GM12878 (cell line): ENCODE results near the gene SDCCAG8. TPM values are rescaled to one million over a fixed set of nuclear protein-coding genes. Genes with fewer than 3 reads are reported as not detected.

Experiments used
- ATAC-seq: fragments of 200-7000 bp; cut with Tn5 transposase; 3 replicates; pipeline ENCODE4 v1.9.1; 2020; ENCODE audit warnings: mild to moderate bottlenecking, moderate library complexity
- BruUV-seq: library from RNA; stranded (reverse); fragments of 400-500 nt; replicated peaks from 2 replicates; lab custom pipeline; 2021; lab: Mats Ljungman, UMichigan
- CTCF ChIA-PET: fragments of 300-600 bp; sonication (Branson Sonifier 250); formaldehyde crosslinking; extraction: SDS; loops from one replicate; lab custom pipeline; 2021; ENCODE audit warnings: inconsistent platforms; lab: Yijun Ruan, JAX
- POLR2A ChIA-PET: fragments of 350-600 bp; formaldehyde crosslinking; extraction: SDS; loops from one replicate; lab custom pipeline; 2021; ENCODE audit warnings: inconsistent platforms; lab: Charles Lee
- RAD21 ChIA-PET: fragments of 300-600 bp; sonication (Branson Sonifier 250); formaldehyde crosslinking; loops from one replicate; lab custom pipeline; 2023; ENCODE audit warnings: antibody characterized with exemption; ENCODE audit not compliant: unreplicated experiment; lab: Charles Lee
- SMC1A ChIA-PET: fragments of 300-600 bp; sonication (Branson Sonifier 250); formaldehyde crosslinking; loops from one replicate; lab custom pipeline; 2023; ENCODE audit not compliant: unreplicated experiment, uncharacterized antibody; lab: Charles Lee
- DNase-seq: peaks from one replicate; pipeline ENCODE4 v3.0.0-alpha.2; 2011; ENCODE audit warnings: low read depth, low spot score
- FAIRE-seq: peaks from 3 replicates; lab custom pipeline; 2011; peaks lifted over from hg19 to GRCh38; lab: Jason Lieb, UNC
- H2AFZ ChIP-seq: 2 replicates; pipeline ENCODE4 v1.6.0; 2011; ENCODE audit warnings: low read depth, low read length, control low read depth; ENCODE audit not compliant: control insufficient read depth
- H3K27ac ChIP-seq: 2 replicates; pipeline ENCODE4 v1.5.1; 2011; ENCODE audit warnings: control low read depth; ENCODE audit not compliant: control insufficient read depth, insufficient read depth
- H3K27me3 ChIP-seq, 2 experiments: replicated peaks in 1 of 2; 2 replicates each; pipeline versions ENCODE4 v1.6.0 to v1.6.1; 2011; ENCODE audit warnings: low read length in 1 of 2; ENCODE audit not compliant: control insufficient read depth in 2 of 2, insufficient read depth in 2 of 2
- H3K36me3 ChIP-seq, 2 experiments: 2 replicates each; pipeline ENCODE4 v1.5.1; 2011; ENCODE audit warnings: low read length in 1 of 2; ENCODE audit not compliant: control insufficient read depth in 2 of 2, insufficient read depth in 2 of 2
- H3K4me1 ChIP-seq: 2 replicates; pipeline ENCODE4 v1.6.1; 2011; ENCODE audit warnings: mild to moderate bottlenecking, low read length, moderate library complexity, mixed read lengths; ENCODE audit not compliant: control insufficient read depth, insufficient read depth
- H3K4me2 ChIP-seq: 2 replicates; pipeline ENCODE4 v1.6.0; 2011; ENCODE audit warnings: control low read depth; ENCODE audit not compliant: control insufficient read depth, insufficient read depth
- H3K4me3 ChIP-seq: fragments of 200-600 bp; sonication (generic); 2 replicates; pipeline ENCODE4 v1.5.1; 2016
- H3K79me2 ChIP-seq: 2 replicates; pipeline ENCODE4 v1.6.0; 2011; ENCODE audit warnings: low read length; ENCODE audit not compliant: control insufficient read depth, insufficient read depth
- H3K9ac ChIP-seq: 2 replicates; pipeline ENCODE4 v1.8.0; 2011; ENCODE audit warnings: low read length, control low read depth, mixed read lengths; ENCODE audit not compliant: control insufficient read depth, insufficient read depth
- H3K9me3 ChIP-seq: replicated peaks from 3 replicates; pipeline ENCODE4 v1.5.1; 2011; ENCODE audit warnings: mild to moderate bottlenecking, low read length; ENCODE audit not compliant: control insufficient read depth, insufficient read depth
- H4K20me1 ChIP-seq: 2 replicates; pipeline ENCODE4 v1.6.0; 2011; ENCODE audit not compliant: control insufficient read depth, insufficient read depth
- ATF7 ChIP-seq: fragments of 450-650 bp; IDR thresholded peaks from 2 replicates; pipeline ENCODE4 v1.6.1; 2016; ENCODE audit warnings: low read depth, mild to moderate bottlenecking
- ELK1 ChIP-seq: IDR thresholded peaks from 2 replicates; pipeline ENCODE4 v1.6.1; 2012; ENCODE audit warnings: low read depth, low read length, improper control_type of control experiment
- ESRRA ChIP-seq: IDR thresholded peaks from 2 replicates; pipeline ENCODE4 v1.6.1; 2012; ENCODE audit warnings: mild to moderate bottlenecking, low read length, improper control_type of control experiment
- IRF3 ChIP-seq: fragments of 450-650 bp; IDR thresholded peaks from 2 replicates; pipeline ENCODE4 v1.6.1; 2014; ENCODE audit warnings: mild to moderate bottlenecking
- LARP7 ChIP-seq: fragments of 450-650 bp; IDR thresholded peaks from 2 replicates; pipeline ENCODE4 v1.6.1; 2017; ENCODE audit warnings: mild to moderate bottlenecking
- MYB ChIP-seq: fragments of 150-350 bp; IDR thresholded peaks from 2 replicates; pipeline ENCODE4 v1.6.1; 2014; ENCODE audit warnings: mild to moderate bottlenecking, low read depth, low read length, borderline replicate concordance
- NFIC ChIP-seq: IDR thresholded peaks from 2 replicates; pipeline ENCODE4 v1.6.1; 2012; ENCODE audit warnings: low read depth, mild to moderate bottlenecking, inconsistent platforms, low read length, moderate library complexity
- RAD21 ChIP-seq: IDR thresholded peaks from 2 replicates; pipeline ENCODE4 v1.6.1; 2011; ENCODE audit warnings: mild to moderate bottlenecking, low read depth, low read length, moderate library complexity; ENCODE audit not compliant: insufficient read depth
- RELA ChIP-seq: fragments of 450-650 bp; IDR thresholded peaks from 2 replicates; pipeline ENCODE4 v1.8.0; 2014; ENCODE audit warnings: borderline replicate concordance; ENCODE audit not compliant: partially characterized antibody
- SMAD1 ChIP-seq: fragments of 450-650 bp; IDR thresholded peaks from 2 replicates; pipeline ENCODE4 v1.6.1; 2018; ENCODE audit warnings: mild to moderate bottlenecking, low read depth; ENCODE audit not compliant: partially characterized antibody
- SPI1 ChIP-seq: IDR thresholded peaks from 2 replicates; pipeline ENCODE4 v1.6.1; 2011; ENCODE audit warnings: low read depth, mild to moderate bottlenecking, low read length, moderate library complexity, borderline replicate concordance; ENCODE audit not compliant: insufficient read depth
- STAT1 ChIP-seq: fragments of 450-650 bp; conservative IDR thresholded peaks from 2 replicates; pipeline ENCODE4 v1.6.1; 2014; ENCODE audit warnings: antibody characterized with exemption, mild to moderate bottlenecking
- ZNF24 ChIP-seq: fragments of 450-650 bp; IDR thresholded peaks from 2 replicates; pipeline ENCODE4 v1.6.1; 2017; ENCODE audit warnings: antibody characterized with exemption, mild to moderate bottlenecking
- ZNF687 ChIP-seq: fragments of 450-650 bp; IDR thresholded peaks from 2 replicates; pipeline ENCODE4 v1.6.1; 2017; ENCODE audit warnings: mild to moderate bottlenecking, moderate library complexity
- WGBS: methylation state at CpG from one replicate; pipeline ENCODE4 v1.1.6; 2016; ENCODE audit warnings: low lambda C conversion rate; ENCODE audit not compliant: insufficient replicate concordance, insufficient coverage; ENCODE audit errors: missing lambda C conversion rate; 5-methylcytosine and 5-hydroxymethylcytosine counted together
- in situ Hi-C: fragments of 300-500 bp; cut with MboI; formaldehyde crosslinking; loops from 9 replicates; pipeline ENCODE4 v1.14.3; 2018; ENCODE audit warnings: mixed read lengths
- intact Hi-C: fragments of 100-400 bp; cut with micrococcal nuclease; formaldehyde crosslinking; loops from one replicate; pipeline ENCODE4 v1.14.2; 2022; ENCODE audit not compliant: unreplicated experiment
- polyA plus RNA-seq, 11 experiments: library from polyadenylated mRNA; depleted of rRNA in 4 of 11; unstranded in 6 of 11; stranded (reverse) in 5 of 11; fragments of >200 nt; fragmentation: Nextera tagmentation in 4 of 11; fragmentation: Illumina TruSeq in 1 of 11; extraction: Ambion mirVana in 4 of 11; extraction: Trizol in 1 of 11; gene quantifications; 1 replicate in 1 of 11; 2 replicates in 10 of 11; pipeline versions ENCODE4 v1.2.1 to v1.2.3, GENCODE V29; 2011 to 2016; ENCODE audit warnings: inconsistent platforms in 2 of 11, missing spikeins in 2 of 11, low read depth in 1 of 11
- total RNA-seq, 4 experiments: library from RNA; depleted of rRNA in 3 of 4; stranded (reverse); fragments of >200 nt in 3 of 4; fragmentation: Illumina TruSeq in 1 of 4; extraction: Trizol in 1 of 4; gene quantifications; 2 replicates each; pipeline versions ENCODE4 v1.2.1 to v1.2.3, GENCODE V29; 2013 to 2021

The SDCCAG8 gene
- total and polyA plus RNA-seq, 10 of the 15 experiments (the other 5 are each of a cell fraction or from before 2014, with no cell fraction given) = 15.0 to 25.6 (median 20.6) TPM

- TF ChIP-seq STAT1 = no peak
- no peak for TF ChIP-seq ATF7
- TF ChIP-seq SPI1 = no peak
- TF ChIP-seq MYB = no peak
- TF ChIP-seq, all 136 proteins: peak for 0
These were observed 259.1 kb downstream of the SDCCAG8 start (continued) for GRCh38 chr1:243514927-243515326.

GRCh38 chr1:243520831-243521230 is 265.0 kb downstream of the SDCCAG8 start:
- Histone ChIP-seq H3K4me1 (no peaks in the 10 kb centered on the region), H3K4me3 (no peak overlapping the region), H3K4me2 (no peak overlapping the region), H2AFZ (no peak overlapping the region), H3K9ac (no peak overlapping the region), H3K9me3 (no peaks in the 10 kb centered on the region; the same call in 1 of the 3 replicates)
- in situ Hi-C loops (no loop called here), intact Hi-C loops (no loop called here)
- CTCF ChIA-PET = interaction anchor here (1.5 kb wide), 1 partner anchor 111 kb away, joined by 4 read pairs; no protein-coding TSS in a partner anchor
- TF ChIP-seq RAD21 (no peak), SMAD1 (no peak), ESRRA (no peak), RELA (no peak), ZNF24 (no peak), IRF3 (no peak), LARP7 (no peak), ZNF687 (no peak), NFIC (no peak), ELK1 (no peak)
- TF ChIP-seq, all 136 proteins: peak for 0
- ChIA-PET RAD21 (no interaction called here), SMC1A (no interaction called here), POLR2A (no interaction called here)
- FAIRE-seq = no peak
- Histone ChIP-seq H3K27me3 (no peaks in the 10 kb centered on the region), H3K79me2 (no peaks in the 10 kb centered on the region), H3K27ac (no peak overlapping the region), H4K20me1 (no peaks in the 10 kb centered on the region), H3K36me3 (no peaks in the 10 kb centered on the region)
- 38% methylated on average over 1 of the region's 1 CpG for WGBS
- no TSS peak for BruUV-seq
- no peak for DNase-seq
- ATAC-seq = no peak
